GM12878 (cell line): ENCODE data around the gene LEFTY1.

Experiments
- BMI1 ChIP-seq: fragments of 450-650 bp; IDR thresholded peaks from 2 replicates; pipeline ENCODE4 v1.6.1; 2016; ENCODE audit warnings: mild to moderate bottlenecking, moderate library complexity, borderline replicate concordance
- CTCF ChIP-seq, 3 experiments: IDR thresholded peaks in 2 of 3; conservative IDR thresholded peaks in 1 of 3; 2 replicates each; pipeline ENCODE4 v1.5.1; 2011; ENCODE audit warnings: low read depth in 3 of 3, low read length in 3 of 3, mild to moderate bottlenecking in 3 of 3, control low read depth in 2 of 3, moderate library complexity in 2 of 3, inconsistent platforms in 1 of 3, mixed read lengths in 1 of 3; ENCODE audit not compliant: control insufficient read depth in 2 of 3, insufficient read depth in 1 of 3; ENCODE audit errors: extremely low read depth in 1 of 3
- EGR1 ChIP-seq, 2 experiments: IDR thresholded peaks; 1 replicate in 1 of 2; 2 replicates in 1 of 2; pipeline ENCODE4 v1.6.1; 2011 to 2012; ENCODE audit warnings: low read depth in 2 of 2, low read length in 2 of 2, borderline replicate concordance in 1 of 2, mild to moderate bottlenecking in 1 of 2, moderate library complexity in 1 of 2
- ESRRA ChIP-seq: IDR thresholded peaks from 2 replicates; pipeline ENCODE4 v1.6.1; 2012; ENCODE audit warnings: mild to moderate bottlenecking, low read length, improper control_type of control experiment
- EZH2 ChIP-seq: IDR thresholded peaks from 2 replicates; pipeline ENCODE4 v1.6.1; 2012; ENCODE audit warnings: low read depth, mild to moderate bottlenecking, control low read depth, inconsistent platforms, low read length, borderline replicate concordance; ENCODE audit not compliant: control insufficient read depth
- JUND ChIP-seq: IDR thresholded peaks from 2 replicates; pipeline ENCODE4 v1.6.1; 2012; ENCODE audit warnings: low read depth, mild to moderate bottlenecking, low read length, improper control_type of control experiment, moderate library complexity
- NFYB ChIP-seq: IDR thresholded peaks from 2 replicates; pipeline ENCODE4 v1.6.1; 2011; ENCODE audit warnings: low read depth, mild to moderate bottlenecking, low read length, improper control_type of control experiment, moderate library complexity; ENCODE audit not compliant: insufficient read depth
- POLR2AphosphoS5 ChIP-seq: IDR thresholded peaks from 2 replicates; pipeline ENCODE4 v1.6.1; 2011; ENCODE audit warnings: mild to moderate bottlenecking, low read length, inconsistent platforms
- SUZ12 ChIP-seq: fragments of 200-600 bp; sonication (generic); IDR thresholded peaks from one replicate; pipeline ENCODE4 v1.6.1; 2018; ENCODE audit warnings: antibody characterized with exemption, mild to moderate bottlenecking; ENCODE audit not compliant: unreplicated experiment
- TCF3 ChIP-seq: IDR thresholded peaks from 2 replicates; pipeline ENCODE4 v1.6.1; 2012; ENCODE audit warnings: low read depth, mild to moderate bottlenecking, low read length, borderline replicate concordance; ENCODE audit not compliant: insufficient read depth

- no peak for TF ChIP-seq CTCF (IDR thresholded peaks at IDR 0.05 in 2 of 3, conservative IDR thresholded peaks at IDR 0.05 in 1 of 3; ENCODE audit: control insufficient read depth in 2 of 3, extremely low read depth in 1 of 3, insufficient read depth in 1 of 3, low read depth in 3 of 3, low read length in 3 of 3)
- TF ChIP-seq NFYB: no peak
- no peak for TF ChIP-seq JUND
- TF ChIP-seq BMI1: no peak
- no peak for TF ChIP-seq TCF3
- no peak for TF ChIP-seq EGR1 (IDR thresholded peaks at IDR 0.05; ENCODE audit: borderline replicate concordance in 1 of 2, low read depth in 2 of 2, low read length in 2 of 2)
- no peak for TF ChIP-seq ESRRA
- TF ChIP-seq POLR2AphosphoS5: no peak
- TF ChIP-seq SUZ12: no peak
- no peak for TF ChIP-seq EZH2
These were observed 797 bp upstream of the LEFTY1 start for GRCh38 chr1:225889743-225890142.
